Body of pancreas (tissue), 4 donors: ENCODE data around the gene ACTR1B.

Experiments used
- POLR2A ChIP-seq, 3 donors: fragments of 450-650 bp; IDR thresholded peaks; one replicate each; pipeline ENCODE4 v1.6.1; 2016; ENCODE audit warnings: antibody characterized with exemption in 3 of 3, mild to moderate bottlenecking in 2 of 3
- TF ChIP-seq, protein P1 (sequence below), 7 experiments: fragments of 450-650 bp in 4 of 7; fragments of 200-600 bp in 3 of 7; sonication (generic) in 3 of 7; IDR thresholded peaks; one replicate each; pipeline ENCODE4 v1.5.1; 2016 to 2019; ENCODE audit warnings: antibody characterized with exemption in 7 of 7

GRCh38 chr2:97656905-97657587, 6.8 kb downstream of the ACTR1B start:
- TF ChIP-seq, protein P1, sequence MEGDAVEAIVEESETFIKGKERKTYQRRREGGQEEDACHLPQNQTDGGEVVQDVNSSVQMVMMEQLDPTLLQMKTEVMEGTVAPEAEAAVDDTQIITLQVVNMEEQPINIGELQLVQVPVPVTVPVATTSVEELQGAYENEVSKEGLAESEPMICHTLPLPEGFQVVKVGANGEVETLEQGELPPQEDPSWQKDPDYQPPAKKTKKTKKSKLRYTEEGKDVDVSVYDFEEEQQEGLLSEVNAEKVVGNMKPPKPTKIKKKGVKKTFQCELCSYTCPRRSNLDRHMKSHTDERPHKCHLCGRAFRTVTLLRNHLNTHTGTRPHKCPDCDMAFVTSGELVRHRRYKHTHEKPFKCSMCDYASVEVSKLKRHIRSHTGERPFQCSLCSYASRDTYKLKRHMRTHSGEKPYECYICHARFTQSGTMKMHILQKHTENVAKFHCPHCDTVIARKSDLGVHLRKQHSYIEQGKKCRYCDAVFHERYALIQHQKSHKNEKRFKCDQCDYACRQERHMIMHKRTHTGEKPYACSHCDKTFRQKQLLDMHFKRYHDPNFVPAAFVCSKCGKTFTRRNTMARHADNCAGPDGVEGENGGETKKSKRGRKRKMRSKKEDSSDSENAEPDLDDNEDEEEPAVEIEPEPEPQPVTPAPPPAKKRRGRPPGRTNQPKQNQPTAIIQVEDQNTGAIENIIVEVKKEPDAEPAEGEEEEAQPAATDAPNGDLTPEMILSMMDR (IDR thresholded peaks at IDR 0.05) = no peak
- TF ChIP-seq POLR2A (IDR thresholded peaks at IDR 0.05) = no peak
